Measurements from ENCODE around the gene SHQ1.

SHQ1 gene

GRCh38 chr3:72847282-72847681 lies 963 bp downstream of the SHQ1 start:
- DNase-seq = peak; percentile 14

GRCh38 chr3:72846166-72846565 lies 2.1 kb downstream of the SHQ1 start:
- DNase-seq = no peak

GRCh38 chr3:72844436-72844993 lies 3.7 kb downstream of the SHQ1 start:
- DNase-seq = no peak

GRCh38 chr3:72839057-72839456 lies 9.2 kb downstream of the SHQ1 start:
- DNase-seq = no peak

GRCh38 chr3:72836923-72837322 lies 11.3 kb downstream of the SHQ1 start:
- no peak for DNase-seq

- DNase-seq = no peak
These were observed 11.8 kb downstream of the SHQ1 start for GRCh38 chr3:72836416-72836815.

- DNase-seq = no peak
These were observed 17.6 kb downstream of the SHQ1 start for GRCh38 chr3:72830452-72831223.

- DNase-seq = no peak
These were observed 18.5 kb downstream of the SHQ1 start for GRCh38 chr3:72829701-72830100.

GRCh38 chr3:72821161-72821781 lies 27.0 kb downstream of the SHQ1 start:
- DNase-seq = no peak

- DNase-seq = no peak
These were observed 27.8 kb downstream of the SHQ1 start for GRCh38 chr3:72820415-72820814.

GRCh38 chr3:72818905-72819304 lies 29.3 kb downstream of the SHQ1 start:
- no peak for DNase-seq

GRCh38 chr3:72818092-72818773 lies 30.0 kb downstream of the SHQ1 start:
- DNase-seq = peak; percentile 37

GRCh38 chr3:72816862-72817355 lies 31.3 kb downstream of the SHQ1 start:
- no peak for DNase-seq

- DNase-seq = no peak
These were observed 33.9 kb downstream of the SHQ1 start for GRCh38 chr3:72814308-72814707.

- no peak for DNase-seq
These were observed 36.0 kb downstream of the SHQ1 start for GRCh38 chr3:72812201-72812600.

GRCh38 chr3:72811571-72811970 lies 36.7 kb downstream of the SHQ1 start:
- DNase-seq = no peak

GRCh38 chr3:72810659-72811434 lies 37.4 kb downstream of the SHQ1 start:
- DNase-seq = peak; percentile 73

- DNase-seq = peak; percentile 41
These were observed 38.2 kb downstream of the SHQ1 start for GRCh38 chr3:72810063-72810462.

- DNase-seq = no peak
These were observed 43.9 kb downstream of the SHQ1 start for GRCh38 chr3:72804361-72804760.

- DNase-seq = no peak
These were observed 44.7 kb downstream of the SHQ1 start for GRCh38 chr3:72803573-72803972.

GRCh38 chr3:72802001-72802400 lies 46.2 kb downstream of the SHQ1 start:
- DNase-seq = no peak

GRCh38 chr3:72800869-72801268 lies 47.4 kb downstream of the SHQ1 start:
- no peak for DNase-seq
